MCF 10A (cell line): ENCODE results near the gene WFDC5. TPM values are rescaled to one million over a fixed set of nuclear protein-coding genes. Genes with fewer than 3 reads are reported as not detected.
A peak's percentile ranks its signal among the peaks of the same experiment; 100 is the strongest.

Experiments
- BruUV-seq: library from RNA; stranded (reverse); fragments of 400-500 nt; replicated peaks from 2 replicates; lab custom pipeline; 2021; lab: Mats Ljungman, UMichigan
- CTCF ChIA-PET: fragments of 300-600 bp; sonication (Branson Sonifier 250); formaldehyde crosslinking; extraction: SDS; loops from one replicate; lab custom pipeline; 2021; ENCODE audit warnings: antibody characterized with exemption, inconsistent platforms; lab: Yijun Ruan, JAX
- POLR2A ChIA-PET: fragments of 300-600, 350-650 bp; sonication (Branson Sonifier 250); formaldehyde crosslinking; extraction: SDS; loops from one replicate; lab custom pipeline; 2020; ENCODE audit warnings: antibody characterized with exemption, inconsistent platforms; lab: Yijun Ruan, JAX
- DNase-seq: peaks from one replicate; pipeline ENCODE4 v3.0.0-alpha.2; 2018; ENCODE audit not compliant: unreplicated experiment
- H3K27ac Mint-ChIP-seq: one replicate; pipeline ENCODE4 v1.8.0; 2022; ENCODE audit warnings: mild to moderate bottlenecking, low read depth, mixed read lengths; ENCODE audit not compliant: unreplicated experiment
- H3K27me3 Mint-ChIP-seq: one replicate; pipeline ENCODE4 v1.8.0; 2022; ENCODE audit warnings: mixed read lengths; ENCODE audit not compliant: insufficient read depth, unreplicated experiment
- H3K36me3 Mint-ChIP-seq: one replicate; pipeline ENCODE4 v1.8.0; 2022; ENCODE audit warnings: mild to moderate bottlenecking, moderate library complexity, mixed read lengths; ENCODE audit not compliant: insufficient read depth, unreplicated experiment
- H3K4me1 Mint-ChIP-seq: one replicate; pipeline ENCODE4 v1.8.0; 2022; ENCODE audit warnings: mixed read lengths; ENCODE audit not compliant: insufficient read depth, unreplicated experiment
- H3K4me3 Mint-ChIP-seq: one replicate; pipeline ENCODE4 v1.8.0; 2022; ENCODE audit warnings: mild to moderate bottlenecking, moderate library complexity, mixed read lengths; ENCODE audit not compliant: unreplicated experiment
- H3K9me3 Mint-ChIP-seq: one replicate; pipeline ENCODE4 v1.8.0; 2022; ENCODE audit warnings: mixed read lengths; ENCODE audit not compliant: unreplicated experiment
- CTCF ChIP-seq: fragments of 200-600 bp; IDR thresholded peaks from one replicate; pipeline ENCODE4 v1.8.0; 2022; ENCODE audit warnings: antibody characterized with exemption, mild to moderate bottlenecking; ENCODE audit not compliant: unreplicated experiment
- intact Hi-C: fragments of 100-400 bp; cut with micrococcal nuclease; formaldehyde crosslinking; loops from 2 replicates; pipeline ENCODE4 v1.14.1; 2022
- total RNA-seq: library from RNA; stranded (reverse); gene quantifications from 2 replicates; pipeline ENCODE4 v1.2.3, GENCODE V29; 2022

WFDC5 gene
- total RNA-seq, 1 experiment from 2014 or later: not detected

DNA sequence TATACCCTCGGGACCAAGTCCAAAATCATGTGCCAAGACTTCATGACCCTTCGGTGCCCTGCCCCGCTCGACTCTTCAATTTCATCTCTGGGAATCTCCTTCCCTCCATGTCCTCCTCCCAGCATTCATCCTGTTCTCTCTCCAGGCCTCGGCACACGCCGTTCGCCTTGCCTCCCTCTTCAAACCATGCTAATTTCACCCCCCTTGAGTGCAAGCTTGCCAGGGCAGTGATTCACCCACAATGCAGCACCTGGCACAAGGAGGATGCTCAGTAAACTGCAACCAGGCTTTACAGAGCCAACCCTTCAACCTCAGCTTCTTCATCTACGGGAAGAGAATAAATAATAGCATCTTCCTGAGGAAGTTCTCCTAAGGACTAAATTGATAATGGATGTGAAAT lies 18.2 kb downstream of the WFDC5 start:
- no peaks in the 10 kb centered on the region for H3K4me1 Mint-ChIP-seq
- intact Hi-C loops: loop anchor here (1.0 to 2.0 kb wide), 2 partner anchors 52 to 194 kb away; no protein-coding TSS in a partner anchor
- POLR2A ChIA-PET: interaction anchor here (0.9 to 3.2 kb wide), 9 partner anchors 26 to 194 kb away, joined by 3 to 32 read pairs (median 6); partner anchors contain the start of gene TOMM34

GRCh38 chr20:45095805-45096238 lies 19.2 kb downstream of the WFDC5 start:
- CTCF ChIA-PET: interaction anchor here (0.5 to 12.0 kb wide), 58 partner anchors 10 to 676 kb away, joined by 3 to 247 read pairs (median 6); partner anchors contain the start of genes SLPI, WFDC12, WFDC5 and YWHAB
- no peak overlapping the region for H3K4me3 Mint-ChIP-seq
- no TSS peak for BruUV-seq
- H3K36me3 Mint-ChIP-seq: peaks cover 5% of the 10 kb centered on the region
- H3K27me3 Mint-ChIP-seq: no peaks in the 10 kb centered on the region
- intact Hi-C loops: loop anchor here (1.0 to 2.0 kb wide), 3 partner anchors 52 to 195 kb away; no protein-coding TSS in a partner anchor
- no peaks in the 10 kb centered on the region for H3K9me3 Mint-ChIP-seq
- no peak overlapping the region for H3K27ac Mint-ChIP-seq
- peak; percentile 76 for DNase-seq
- H3K4me1 Mint-ChIP-seq: no peaks in the 10 kb centered on the region
- TF ChIP-seq CTCF: peak; percentile 72
- POLR2A ChIA-PET: interaction anchor here (0.6 to 3.2 kb wide), 16 partner anchors 9 to 195 kb away, joined by 3 to 32 read pairs (median 4); partner anchors contain the start of gene TOMM34

More for the DNA sequence above, 18.2 kb downstream of the WFDC5 start:
- no peak for DNase-seq
- Mint-ChIP-seq H3K36me3 (peaks cover 5% of the 10 kb centered on the region), H3K9me3 (no peaks in the 10 kb centered on the region), H3K27ac (no peak overlapping the region), H3K27me3 (no peaks in the 10 kb centered on the region), H3K4me3 (no peak overlapping the region)
- no TSS peak for BruUV-seq
- CTCF ChIA-PET: interaction anchor here (0.6 to 12.0 kb wide), 55 partner anchors 11 to 683 kb away, joined by 3 to 247 read pairs (median 5); partner anchors contain the start of genes SLPI, TOMM34, WFDC12 and WFDC5
- no peak for TF ChIP-seq CTCF

- DNase-seq: no peak
- intact Hi-C loops: loop anchor here (1.0 kb wide), 1 partner anchor 84 kb away; no protein-coding TSS in a partner anchor
- Mint-ChIP-seq H3K9me3 (no peaks in the 10 kb centered on the region), H3K27me3 (no peaks in the 10 kb centered on the region), H3K36me3 (peaks cover 5% of the 10 kb centered on the region), H3K4me3 (no peak overlapping the region), H3K27ac (no peak overlapping the region), H3K4me1 (no peaks in the 10 kb centered on the region)
- no peak for TF ChIP-seq CTCF
- ChIA-PET POLR2A (interaction anchor here (0.6 to 3.2 kb wide), 15 partner anchors 9 to 196 kb away, joined by 3 to 32 read pairs (median 4); no protein-coding TSS in a partner anchor), CTCF (interaction anchor here (0.6 to 12.0 kb wide), 47 partner anchors 9 to 1837 kb away, joined by 3 to 247 read pairs (median 8); partner anchors contain the start of genes WFDC12, WFDC5 and YWHAB)
- no TSS peak for BruUV-seq
Measured at GRCh38 chr20:45094864-45095574, 20.0 kb downstream of the WFDC5 start.

- CTCF ChIA-PET: interaction anchor here (0.5 to 12.0 kb wide), 16 partner anchors 8 to 408 kb away, joined by 3 to 247 read pairs (median 14); partner anchors contain the start of gene WFDC5
- H3K27me3 Mint-ChIP-seq: no peaks in the 10 kb centered on the region
Measured at GRCh38 chr20:45094201-45094600, 20.8 kb downstream of the WFDC5 start.

More at GRCh38 chr20:45094201-45094600, 20.8 kb downstream of the WFDC5 start:
- intact Hi-C loops: no loop called here
- no peaks in the 10 kb centered on the region for H3K4me1 Mint-ChIP-seq
- DNase-seq: no peak
- TF ChIP-seq CTCF: no peak
- H3K4me3 Mint-ChIP-seq: no peak overlapping the region
- BruUV-seq: no TSS peak
- H3K36me3 Mint-ChIP-seq: peaks cover 5% of the 10 kb centered on the region
- POLR2A ChIA-PET: interaction anchor here (1.6 to 2.8 kb wide), 5 partner anchors 8 to 76 kb away, joined by 4 to 14 read pairs (median 5); no protein-coding TSS in a partner anchor
- H3K27ac Mint-ChIP-seq: no peak overlapping the region
- no peaks in the 10 kb centered on the region for H3K9me3 Mint-ChIP-seq
